GM12801 (cell line): ENCODE results near the gene LHFPL3.

ENCODE experiments used
- CTCF ChIP-seq: IDR thresholded peaks from one replicate; pipeline ENCODE4 v1.5.1; 2011; ENCODE audit warnings: control low read depth; ENCODE audit not compliant: insufficient read length; ENCODE audit errors: extremely low read depth

The LHFPL3 gene

GRCh38 chr7:104938741-104939390, 610.5 kb downstream of the LHFPL3 start:
- no peak for TF ChIP-seq CTCF

- TF ChIP-seq CTCF: no peak
These were observed 611.8 kb downstream of the LHFPL3 start for GRCh38 chr7:104940023-104940710.

GRCh38 chr7:104943502-104944343, 615.3 kb downstream of the LHFPL3 start:
- no peak for TF ChIP-seq CTCF

- no peak for TF ChIP-seq CTCF
These were observed 617.2 kb downstream of the LHFPL3 start for GRCh38 chr7:104945599-104945956.

GRCh38 chr7:104946338-104946737, 617.9 kb downstream of the LHFPL3 start:
- no peak for TF ChIP-seq CTCF

GRCh38 chr7:104950006-104950405, 621.6 kb downstream of the LHFPL3 start:
- no peak for TF ChIP-seq CTCF

- TF ChIP-seq CTCF: no peak
These were observed 622.4 kb downstream of the LHFPL3 start for GRCh38 chr7:104950754-104951153.
